ENCODE results near the gene AGMAT.

DNA sequence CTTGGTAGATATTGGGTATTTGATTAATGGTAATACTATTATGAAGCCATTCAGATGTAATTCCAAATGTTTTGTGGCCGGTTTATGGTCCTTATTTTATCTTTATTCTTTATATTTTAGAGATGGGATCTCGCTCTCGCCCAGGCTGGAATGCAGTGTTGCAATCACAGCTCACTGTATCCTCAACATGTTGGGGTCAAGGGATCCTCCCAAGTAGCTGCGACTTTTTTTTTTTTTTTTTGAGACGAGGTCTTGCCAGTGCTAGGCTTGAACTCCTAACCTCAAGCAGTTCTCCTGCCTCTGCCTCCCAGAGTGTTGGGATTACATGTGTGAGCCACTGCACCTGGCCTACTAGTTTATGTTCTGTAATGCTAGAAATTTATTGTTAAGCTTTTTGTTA, 37.1 kb upstream of the AGMAT start:
- TF ChIP-seq, protein P1, sequence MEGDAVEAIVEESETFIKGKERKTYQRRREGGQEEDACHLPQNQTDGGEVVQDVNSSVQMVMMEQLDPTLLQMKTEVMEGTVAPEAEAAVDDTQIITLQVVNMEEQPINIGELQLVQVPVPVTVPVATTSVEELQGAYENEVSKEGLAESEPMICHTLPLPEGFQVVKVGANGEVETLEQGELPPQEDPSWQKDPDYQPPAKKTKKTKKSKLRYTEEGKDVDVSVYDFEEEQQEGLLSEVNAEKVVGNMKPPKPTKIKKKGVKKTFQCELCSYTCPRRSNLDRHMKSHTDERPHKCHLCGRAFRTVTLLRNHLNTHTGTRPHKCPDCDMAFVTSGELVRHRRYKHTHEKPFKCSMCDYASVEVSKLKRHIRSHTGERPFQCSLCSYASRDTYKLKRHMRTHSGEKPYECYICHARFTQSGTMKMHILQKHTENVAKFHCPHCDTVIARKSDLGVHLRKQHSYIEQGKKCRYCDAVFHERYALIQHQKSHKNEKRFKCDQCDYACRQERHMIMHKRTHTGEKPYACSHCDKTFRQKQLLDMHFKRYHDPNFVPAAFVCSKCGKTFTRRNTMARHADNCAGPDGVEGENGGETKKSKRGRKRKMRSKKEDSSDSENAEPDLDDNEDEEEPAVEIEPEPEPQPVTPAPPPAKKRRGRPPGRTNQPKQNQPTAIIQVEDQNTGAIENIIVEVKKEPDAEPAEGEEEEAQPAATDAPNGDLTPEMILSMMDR (IDR thresholded peaks at IDR 0.05): no peak
- TF ChIP-seq JUN (IDR thresholded peaks at IDR 0.05) (no peak), MAFK (IDR thresholded peaks at IDR 0.05; ENCODE audit: partially characterized antibody) (no peak), CHD2 (IDR thresholded peaks at IDR 0.05; ENCODE audit: low read length, partially characterized antibody) (no peak), POLR2AphosphoS2 (conservative IDR thresholded peaks at IDR 0.05; ENCODE audit: low read length) (no peak), ZFP36 (IDR thresholded peaks at IDR 0.05; ENCODE audit: borderline replicate concordance, partially characterized antibody) (no peak), POLR2A (IDR thresholded peaks at IDR 0.05; ENCODE audit: low read length) (no peak), RAD21 (conservative IDR thresholded peaks at IDR 0.05 in 1 of 2, IDR thresholded peaks at IDR 0.05 in 1 of 2) (no peak), SMC3 (IDR thresholded peaks at IDR 0.05) (no peak)
- TF ChIP-seq, protein P2, sequence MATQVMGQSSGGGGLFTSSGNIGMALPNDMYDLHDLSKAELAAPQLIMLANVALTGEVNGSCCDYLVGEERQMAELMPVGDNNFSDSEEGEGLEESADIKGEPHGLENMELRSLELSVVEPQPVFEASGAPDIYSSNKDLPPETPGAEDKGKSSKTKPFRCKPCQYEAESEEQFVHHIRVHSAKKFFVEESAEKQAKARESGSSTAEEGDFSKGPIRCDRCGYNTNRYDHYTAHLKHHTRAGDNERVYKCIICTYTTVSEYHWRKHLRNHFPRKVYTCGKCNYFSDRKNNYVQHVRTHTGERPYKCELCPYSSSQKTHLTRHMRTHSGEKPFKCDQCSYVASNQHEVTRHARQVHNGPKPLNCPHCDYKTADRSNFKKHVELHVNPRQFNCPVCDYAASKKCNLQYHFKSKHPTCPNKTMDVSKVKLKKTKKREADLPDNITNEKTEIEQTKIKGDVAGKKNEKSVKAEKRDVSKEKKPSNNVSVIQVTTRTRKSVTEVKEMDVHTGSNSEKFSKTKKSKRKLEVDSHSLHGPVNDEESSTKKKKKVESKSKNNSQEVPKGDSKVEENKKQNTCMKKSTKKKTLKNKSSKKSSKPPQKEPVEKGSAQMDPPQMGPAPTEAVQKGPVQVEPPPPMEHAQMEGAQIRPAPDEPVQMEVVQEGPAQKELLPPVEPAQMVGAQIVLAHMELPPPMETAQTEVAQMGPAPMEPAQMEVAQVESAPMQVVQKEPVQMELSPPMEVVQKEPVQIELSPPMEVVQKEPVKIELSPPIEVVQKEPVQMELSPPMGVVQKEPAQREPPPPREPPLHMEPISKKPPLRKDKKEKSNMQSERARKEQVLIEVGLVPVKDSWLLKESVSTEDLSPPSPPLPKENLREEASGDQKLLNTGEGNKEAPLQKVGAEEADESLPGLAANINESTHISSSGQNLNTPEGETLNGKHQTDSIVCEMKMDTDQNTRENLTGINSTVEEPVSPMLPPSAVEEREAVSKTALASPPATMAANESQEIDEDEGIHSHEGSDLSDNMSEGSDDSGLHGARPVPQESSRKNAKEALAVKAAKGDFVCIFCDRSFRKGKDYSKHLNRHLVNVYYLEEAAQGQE (IDR thresholded peaks at IDR 0.05): no peak
- TF ChIP-seq, protein P3, sequence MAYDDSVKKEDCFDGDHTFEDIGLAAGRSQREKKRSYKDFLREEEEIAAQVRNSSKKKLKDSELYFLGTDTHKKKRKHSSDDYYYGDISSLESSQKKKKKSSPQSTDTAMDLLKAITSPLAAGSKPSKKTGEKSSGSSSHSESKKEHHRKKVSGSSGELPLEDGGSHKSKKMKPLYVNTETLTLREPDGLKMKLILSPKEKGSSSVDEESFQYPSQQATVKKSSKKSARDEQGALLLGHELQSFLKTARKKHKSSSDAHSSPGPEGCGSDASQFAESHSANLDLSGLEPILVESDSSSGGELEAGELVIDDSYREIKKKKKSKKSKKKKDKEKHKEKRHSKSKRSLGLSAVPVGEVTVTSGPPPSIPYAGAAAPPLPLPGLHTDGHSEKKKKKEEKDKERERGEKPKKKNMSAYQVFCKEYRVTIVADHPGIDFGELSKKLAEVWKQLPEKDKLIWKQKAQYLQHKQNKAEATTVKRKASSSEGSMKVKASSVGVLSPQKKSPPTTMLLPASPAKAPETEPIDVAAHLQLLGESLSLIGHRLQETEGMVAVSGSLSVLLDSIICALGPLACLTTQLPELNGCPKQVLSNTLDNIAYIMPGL (CRISPR knock-in tag; IDR thresholded peaks at IDR 0.05; ENCODE audit: borderline replicate concordance): no peak
- TF ChIP-seq, protein P4, sequence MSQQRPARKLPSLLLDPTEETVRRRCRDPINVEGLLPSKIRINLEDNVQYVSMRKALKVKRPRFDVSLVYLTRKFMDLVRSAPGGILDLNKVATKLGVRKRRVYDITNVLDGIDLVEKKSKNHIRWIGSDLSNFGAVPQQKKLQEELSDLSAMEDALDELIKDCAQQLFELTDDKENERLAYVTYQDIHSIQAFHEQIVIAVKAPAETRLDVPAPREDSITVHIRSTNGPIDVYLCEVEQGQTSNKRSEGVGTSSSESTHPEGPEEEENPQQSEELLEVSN (IDR thresholded peaks at IDR 0.05; ENCODE audit: borderline replicate concordance, low read depth): no peak
- TF ChIP-seq, protein P5, sequence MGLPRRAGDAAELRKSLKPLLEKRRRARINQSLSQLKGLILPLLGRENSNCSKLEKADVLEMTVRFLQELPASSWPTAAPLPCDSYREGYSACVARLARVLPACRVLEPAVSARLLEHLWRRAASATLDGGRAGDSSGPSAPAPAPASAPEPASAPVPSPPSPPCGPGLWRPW (IDR thresholded peaks at IDR 0.05): no peak
